IMR-90 (cell line): Measurements from ENCODE around the gene TRA2A. TPM values are rescaled to one million over a fixed set of nuclear protein-coding genes. Genes with fewer than 3 reads are reported as not detected.

Experiments
- ATAC-seq: fragments of 200-7000 bp; cut with Tn5 transposase; 2 replicates; pipeline ENCODE4 v1.9.1; 2020; ENCODE audit warnings: low read depth, mild to moderate bottlenecking, moderate library complexity
- BruUV-seq: library from RNA; stranded (reverse); fragments of 400-500 nt; replicated peaks from 2 replicates; lab custom pipeline; 2021; lab: Mats Ljungman, UMichigan
- CTCF ChIA-PET: fragments of 300-600 bp; formaldehyde crosslinking; extraction: SDS; loops from one replicate; lab custom pipeline; 2021; ENCODE audit warnings: antibody characterized with exemption; lab: Yijun Ruan, JAX
- POLR2A ChIA-PET: fragments of 300-600 bp; sonication (Branson Sonifier 250); formaldehyde crosslinking; loops from one replicate; lab custom pipeline; 2022; ENCODE audit warnings: antibody characterized with exemption; ENCODE audit not compliant: unreplicated experiment; lab: Charles Lee
- DNase-seq: peaks from one replicate; pipeline ENCODE4 v3.0.0; 2013
- H2AFZ ChIP-seq: replicated peaks from 2 replicates; pipeline ENCODE3; 2013; ENCODE audit warnings: low read length, mild to moderate bottlenecking; ENCODE audit not compliant: poor library complexity
- H2AK5ac ChIP-seq: 2 replicates; pipeline ENCODE4 v1.6.1; 2013; ENCODE audit warnings: low read depth, low read length, inconsistent platforms
- H2AK9ac ChIP-seq: replicated peaks from 2 replicates; pipeline ENCODE3; 2013; ENCODE audit warnings: mild to moderate bottlenecking, low read depth, low read length, moderate library complexity; ENCODE audit not compliant: poor library complexity
- H2BK120ac ChIP-seq: 2 replicates; pipeline ENCODE4 v1.6.1; 2013; ENCODE audit warnings: low read depth, low read length, inconsistent platforms
- H2BK15ac ChIP-seq: 3 replicates; pipeline ENCODE4 v1.6.1; 2013; ENCODE audit warnings: low read depth, low read length, inconsistent platforms
- H2BK20ac ChIP-seq: 2 replicates; pipeline ENCODE4 v1.6.1; 2013; ENCODE audit warnings: low read depth, mild to moderate bottlenecking, inconsistent platforms, low read length, moderate library complexity
- H2BK5ac ChIP-seq: 2 replicates; pipeline ENCODE4 v1.6.1; 2013; ENCODE audit warnings: mild to moderate bottlenecking, low read depth, low read length, inconsistent platforms; ENCODE audit not compliant: poor library complexity, severe bottlenecking
- H3K14ac ChIP-seq: replicated peaks from 2 replicates; pipeline ENCODE4 v1.6.1; 2013; ENCODE audit warnings: low read depth, low read length, inconsistent platforms
- H3K18ac ChIP-seq: 2 replicates; pipeline ENCODE4 v1.6.1; 2013; ENCODE audit warnings: low read depth, low read length, control low read depth
- H3K23ac ChIP-seq: 2 replicates; pipeline ENCODE4 v1.6.1; 2013; ENCODE audit warnings: low read depth, low read length, inconsistent platforms
- H3K27ac ChIP-seq: 2 replicates; pipeline ENCODE4 v1.5.1; 2013; ENCODE audit warnings: mild to moderate bottlenecking, control low read depth, low read length; ENCODE audit not compliant: insufficient read depth
- H3K27me3 ChIP-seq: 2 replicates; pipeline ENCODE4 v1.6.1; 2013; ENCODE audit warnings: low read length; ENCODE audit not compliant: control insufficient read depth, insufficient read depth
- H3K36me3 ChIP-seq: 2 replicates; pipeline ENCODE4 v1.6.1; 2013; ENCODE audit warnings: low read length, mixed read lengths; ENCODE audit not compliant: control insufficient read depth, insufficient read depth
- H3K4ac ChIP-seq: 2 replicates; pipeline ENCODE4 v1.6.1; 2013; ENCODE audit warnings: low read depth, low read length, inconsistent platforms
- H3K4me1 ChIP-seq: 2 replicates; pipeline ENCODE4 v1.6.1; 2013; ENCODE audit warnings: low read length, mixed read lengths; ENCODE audit not compliant: control insufficient read depth, insufficient read depth
- H3K4me2 ChIP-seq: 2 replicates; pipeline ENCODE4 v1.6.1; 2013; ENCODE audit warnings: low read depth, mild to moderate bottlenecking, control low read depth, low read length, moderate library complexity
- H3K4me3 ChIP-seq: 2 replicates; pipeline ENCODE4 v1.5.1; 2013; ENCODE audit warnings: low read depth, mild to moderate bottlenecking, control low read depth, low read length, moderate library complexity; ENCODE audit not compliant: insufficient read depth
- H3K56ac ChIP-seq: 2 replicates; pipeline ENCODE4 v1.6.1; 2013; ENCODE audit warnings: low read length, inconsistent platforms; ENCODE audit not compliant: insufficient read depth; ENCODE audit errors: extremely low read depth
- H3K79me1 ChIP-seq, 2 experiments: 2 replicates each; pipeline ENCODE4 v1.6.1; 2013; ENCODE audit warnings: low read length in 2 of 2, inconsistent platforms in 1 of 2, low read depth in 1 of 2
- H3K9ac ChIP-seq: 2 replicates; pipeline ENCODE4 v1.6.1; 2013; ENCODE audit warnings: low read depth, low read length, control low read depth
- H3K9me1 ChIP-seq: 2 replicates; pipeline ENCODE4 v1.6.1; 2013; ENCODE audit warnings: low read length, inconsistent platforms; ENCODE audit not compliant: insufficient read depth
- H3K9me3 ChIP-seq: 2 replicates; pipeline ENCODE4 v1.6.1; 2013; ENCODE audit warnings: low read length; ENCODE audit not compliant: control insufficient read depth, insufficient read depth
- H4K20me1 ChIP-seq: 2 replicates; pipeline ENCODE4 v1.6.1; 2013; ENCODE audit warnings: low read length, inconsistent platforms; ENCODE audit not compliant: insufficient read depth
- H4K5ac ChIP-seq: 2 replicates; pipeline ENCODE4 v1.6.1; 2013; ENCODE audit warnings: mild to moderate bottlenecking, low read depth, low read length, control low read depth
- H4K8ac ChIP-seq, 2 experiments: 2 replicates each; pipeline ENCODE4 v1.6.1; 2013; ENCODE audit warnings: low read depth in 2 of 2, low read length in 2 of 2, control low read depth in 1 of 2, inconsistent platforms in 1 of 2
- H4K91ac ChIP-seq: 2 replicates; pipeline ENCODE4 v1.6.1; 2013; ENCODE audit warnings: low read depth, low read length, inconsistent platforms; ENCODE audit not compliant: insufficient read depth
- FOS ChIP-seq: fragments of 150-350 bp; IDR thresholded peaks from 2 replicates; pipeline ENCODE4 v1.6.1; 2016; ENCODE audit warnings: low read depth, low read length
- MAFK ChIP-seq: IDR thresholded peaks from 2 replicates; pipeline ENCODE4 v1.6.1; 2012; ENCODE audit warnings: low read depth, low read length, improper control_type of control experiment
- POLR2A ChIP-seq: IDR thresholded peaks from 2 replicates; pipeline ENCODE4 v1.6.1; 2012; ENCODE audit warnings: mild to moderate bottlenecking, low read depth, low read length
- RCOR1 ChIP-seq: IDR thresholded peaks from 2 replicates; pipeline ENCODE4 v1.6.1; 2012; ENCODE audit warnings: mild to moderate bottlenecking, low read length, improper control_type of control experiment; ENCODE audit not compliant: insufficient replicate concordance
- SMC3 ChIP-seq: fragments of 150-350 bp; IDR thresholded peaks from 2 replicates; pipeline ENCODE4 v1.6.1; 2016; ENCODE audit warnings: low read depth, mild to moderate bottlenecking, antibody characterized with exemption, low read length, moderate library complexity
- WGBS, 2 experiments: methylation state at CpG; one replicate each; pipeline versions ENCODE4 v1.1.5 to v1.1.7; 2013; ENCODE audit warnings: missing lambda C conversion rate in 2 of 2; ENCODE audit not compliant: insufficient read length in 1 of 2; ENCODE audit errors: extremely low coverage in 2 of 2; 5-methylcytosine and 5-hydroxymethylcytosine counted together
- dilution Hi-C: fragments of 300-500 bp; cut with HindIII; formaldehyde crosslinking; loops from one replicate; pipeline ENCODE4 v1.14.3; 2018; ENCODE audit warnings: low sequenced_read_pairs; ENCODE audit not compliant: unreplicated experiment
- in situ Hi-C: fragments of 300-500 bp; cut with MboI; formaldehyde crosslinking; loops from 3 replicates; pipeline ENCODE4 v1.14.3; 2019; ENCODE audit warnings: low sequenced_read_pairs, inconsistent platforms, mixed read lengths
- intact Hi-C: fragments of 100-400 bp; cut with micrococcal nuclease; formaldehyde crosslinking; loops from 2 replicates; pipeline ENCODE4 v1.10.0; 2022
- polyA plus RNA-seq, 3 experiments: library from polyadenylated mRNA; depleted of rRNA; stranded (reverse); fragments of >200 nt; gene quantifications; 2 replicates each; pipeline ENCODE4 v1.2.3, GENCODE V29; 2012; ENCODE audit warnings: low replicate concordance in 1 of 3
- total RNA-seq: library from RNA; depleted of rRNA; stranded (reverse); fragments of >200 nt; gene quantifications from 2 replicates; pipeline ENCODE4 v1.2.3, GENCODE V29; 2012
- TF ChIP-seq, protein P1 (sequence below): conservative IDR thresholded peaks from 2 replicates; pipeline ENCODE4 v1.5.1; 2012; ENCODE audit warnings: mild to moderate bottlenecking, low read depth, low read length, improper control_type of control experiment

TRA2A gene
- total and polyA plus RNA-seq, 2 of the 4 experiments (the other 2 are of a cell fraction): 44.3 to 77.3 TPM

DNA sequence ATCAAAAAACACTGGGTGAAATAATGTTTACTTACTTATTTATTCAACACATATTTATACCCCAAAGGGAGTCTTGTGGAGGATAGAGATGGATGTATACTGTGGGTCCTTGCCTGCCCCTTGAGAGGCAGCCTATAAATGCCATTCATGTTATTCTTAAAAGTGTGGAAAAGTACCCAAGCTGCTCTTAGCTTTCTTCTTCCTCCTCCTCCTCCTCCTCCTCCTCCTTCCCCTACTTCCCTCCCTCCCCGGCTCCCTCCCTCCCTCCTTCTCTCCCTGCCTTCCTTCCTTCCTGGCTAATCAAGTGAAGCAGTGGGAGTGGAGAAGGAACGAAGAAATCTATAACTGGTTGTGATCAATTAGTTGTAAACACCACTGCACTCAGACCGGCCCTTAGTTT, 40.3 kb downstream of the TRA2A start:
- Histone ChIP-seq H3K4me3 (no peak overlapping the region), H3K4me2 (no peak overlapping the region), H2AK5ac (no peak overlapping the region), H4K91ac (no peak overlapping the region), H2AK9ac (no peak overlapping the region), H2BK15ac (no peak overlapping the region), H4K8ac (peak overlapping the region in 1 of 2 experiments; percentile 67; a peak in 1 of 4 replicates), H3K14ac (no peak overlapping the region), H3K79me1 (peaks cover 0 to 17% of the 10 kb centered on the region in 2 experiments; a peak in 3 of 4 replicates), H3K36me3 (peaks cover 2% of the 10 kb centered on the region; the same call in 1 of the 2 replicates), H3K18ac (no peak overlapping the region), H2BK20ac (no peak overlapping the region), H3K9me1 (no peaks in the 10 kb centered on the region), H3K9me3 (no peaks in the 10 kb centered on the region), H2BK120ac (no peak overlapping the region), H4K20me1 (no peaks in the 10 kb centered on the region), H3K4ac (no peak overlapping the region), H3K4me1 (0 out of 2 replicates have a peak, but pooled peaks cover 2% of the 10 kb centered on the region), H3K9ac (no peak overlapping the region), H2BK5ac (no peak overlapping the region), H3K23ac (no peak overlapping the region; the same call in 1 of the 2 replicates), H2AFZ (no peak overlapping the region), H3K27me3 (no peaks in the 10 kb centered on the region), H3K27ac (peak overlapping the region; percentile 40; the same call in 1 of the 2 replicates), H4K5ac (no peak overlapping the region), H3K56ac (no peak overlapping the region)
- ChIA-PET CTCF (interaction anchor here (0.6 kb wide), 1 partner anchor 14 kb away, joined by 3 read pairs; no protein-coding TSS in a partner anchor), POLR2A (no interaction called here)
- DNase-seq: no peak
- TF ChIP-seq, protein P1, sequence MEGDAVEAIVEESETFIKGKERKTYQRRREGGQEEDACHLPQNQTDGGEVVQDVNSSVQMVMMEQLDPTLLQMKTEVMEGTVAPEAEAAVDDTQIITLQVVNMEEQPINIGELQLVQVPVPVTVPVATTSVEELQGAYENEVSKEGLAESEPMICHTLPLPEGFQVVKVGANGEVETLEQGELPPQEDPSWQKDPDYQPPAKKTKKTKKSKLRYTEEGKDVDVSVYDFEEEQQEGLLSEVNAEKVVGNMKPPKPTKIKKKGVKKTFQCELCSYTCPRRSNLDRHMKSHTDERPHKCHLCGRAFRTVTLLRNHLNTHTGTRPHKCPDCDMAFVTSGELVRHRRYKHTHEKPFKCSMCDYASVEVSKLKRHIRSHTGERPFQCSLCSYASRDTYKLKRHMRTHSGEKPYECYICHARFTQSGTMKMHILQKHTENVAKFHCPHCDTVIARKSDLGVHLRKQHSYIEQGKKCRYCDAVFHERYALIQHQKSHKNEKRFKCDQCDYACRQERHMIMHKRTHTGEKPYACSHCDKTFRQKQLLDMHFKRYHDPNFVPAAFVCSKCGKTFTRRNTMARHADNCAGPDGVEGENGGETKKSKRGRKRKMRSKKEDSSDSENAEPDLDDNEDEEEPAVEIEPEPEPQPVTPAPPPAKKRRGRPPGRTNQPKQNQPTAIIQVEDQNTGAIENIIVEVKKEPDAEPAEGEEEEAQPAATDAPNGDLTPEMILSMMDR: no peak
- TF ChIP-seq SMC3 (no peak), FOS (no peak), POLR2A (no peak), RCOR1 (no peak), MAFK (no peak)
- dilution Hi-C loops: no loop called here
- no CpG with 5 or more reads among the region's 3 CpGs for WGBS, 2 experiments
- intact Hi-C loops: no loop called here
- no TSS peak for BruUV-seq
- in situ Hi-C loops: no loop called here
- ATAC-seq: peak; percentile 50
